GM23338 (cell line): ENCODE measurements around the gene MAD1L1. TPM values are rescaled to one million over a fixed set of nuclear protein-coding genes. Genes with fewer than 3 reads are reported as not detected.
"Not testable (repeated sequence)": the region's sequence is repeated elsewhere in the genome, so short reads cannot be mapped to it uniquely, and the experiment has no call there.

Experiments
- ATAC-seq: fragments of 200-7000 bp; cut with Tn5 transposase; 3 replicates; pipeline ENCODE4 v1.9.1; 2020
- DNase-seq: peaks from one replicate; pipeline ENCODE4 v3.0.0-alpha.2; 2015; ENCODE audit warnings: low spot score
- H2AFZ ChIP-seq: fragments of 200-600 bp; sonication (generic); 2 replicates; pipeline ENCODE4 v1.8.0; 2016; ENCODE audit warnings: antibody characterized with exemption, mild to moderate bottlenecking, moderate library complexity
- H3F3A ChIP-seq: fragments of 200-600 bp; sonication (generic); replicated peaks from 2 replicates; pipeline ENCODE4 v1.8.0; 2017; ENCODE audit warnings: antibody characterized with exemption, mixed run types, low read depth
- H3K27ac ChIP-seq: fragments of 200-600 bp; sonication (generic); 2 replicates; pipeline ENCODE4 v1.6.1; 2016; ENCODE audit warnings: low read depth
- H3K27me3 ChIP-seq: fragments of 200-600 bp; sonication (generic); 2 replicates; pipeline ENCODE4 v1.8.0; 2016; ENCODE audit warnings: mild to moderate bottlenecking, mixed run types, moderate library complexity; ENCODE audit not compliant: insufficient read depth
- H3K36me3 ChIP-seq: fragments of 200-600 bp; sonication (generic); 2 replicates; pipeline ENCODE4 v1.8.0; 2016; ENCODE audit warnings: mild to moderate bottlenecking; ENCODE audit not compliant: insufficient read depth
- H3K4me1 ChIP-seq: fragments of 200-600 bp; sonication (generic); 2 replicates; pipeline ENCODE4 v1.8.0; 2016; ENCODE audit warnings: mild to moderate bottlenecking, moderate library complexity; ENCODE audit not compliant: insufficient read depth
- H3K4me2 ChIP-seq: fragments of 200-600 bp; sonication (generic); 2 replicates; pipeline ENCODE4 v1.7.1; 2017; ENCODE audit warnings: mixed run types
- H3K4me3 ChIP-seq: fragments of 200-600 bp; sonication (generic); 2 replicates; pipeline ENCODE4 v1.6.1; 2016; ENCODE audit warnings: mixed run types
- H3K79me2 ChIP-seq: fragments of 200-600 bp; sonication (generic); replicated peaks from 2 replicates; pipeline ENCODE4 v1.8.0; 2017; ENCODE audit warnings: mild to moderate bottlenecking; ENCODE audit not compliant: insufficient read depth
- H3K9me2 ChIP-seq: fragments of 200-600 bp; sonication (generic); 2 replicates; pipeline ENCODE4 v1.8.0; 2017; ENCODE audit not compliant: insufficient read depth
- H4K20me1 ChIP-seq: fragments of 200-600 bp; sonication (generic); replicated peaks from 2 replicates; pipeline ENCODE4 v1.8.0; 2017; ENCODE audit warnings: mild to moderate bottlenecking; ENCODE audit not compliant: insufficient read depth
- H3K27ac Mint-ChIP-seq: 2 replicates; pipeline ENCODE4 v1.8.0; 2020; ENCODE audit warnings: inconsistent platforms, mild to moderate bottlenecking, moderate library complexity, mixed read lengths
- H3K27me3 Mint-ChIP-seq: 3 replicates; pipeline ENCODE4 v1.8.0; 2022; ENCODE audit warnings: low read depth, mild to moderate bottlenecking, moderate library complexity, mixed read lengths, inconsistent platforms; ENCODE audit not compliant: insufficient read depth, poor library complexity
- H3K36me3 Mint-ChIP-seq: 3 replicates; pipeline ENCODE4 v1.8.0; 2021; ENCODE audit warnings: low read depth, mild to moderate bottlenecking, inconsistent platforms, moderate library complexity, mixed read lengths
- H3K4me1 Mint-ChIP-seq: 3 replicates; pipeline ENCODE4 v1.8.0; 2020; ENCODE audit warnings: mild to moderate bottlenecking, inconsistent platforms, mixed read lengths
- H3K4me3 Mint-ChIP-seq: 3 replicates; pipeline ENCODE4 v1.8.0; 2021; ENCODE audit warnings: moderate library complexity, mild to moderate bottlenecking, inconsistent platforms, mixed read lengths
- H3K9me3 Mint-ChIP-seq: 3 replicates; pipeline ENCODE4 v1.8.0; 2020; ENCODE audit warnings: moderate library complexity, mild to moderate bottlenecking, inconsistent platforms, mixed read lengths
- NANOG ChIP-seq: IDR thresholded peaks from 2 replicates; pipeline ENCODE4 v1.6.1; 2016; ENCODE audit warnings: antibody characterized with exemption, borderline replicate concordance
- polyA plus RNA-seq: library from polyadenylated mRNA; unstranded; fragments of >200 nt; fragmentation: Nextera tagmentation; extraction: Ambion mirVana; gene quantifications from 2 replicates; pipeline ENCODE4 v1.2.1, GENCODE V29; 2016
- total RNA-seq: library from RNA; depleted of rRNA; stranded (reverse); fragments of >200 nt; shearing (Covaris generic); gene quantifications from 2 replicates; pipeline ENCODE4 v1.2.3, GENCODE V29; 2014
- TF ChIP-seq, protein P1 (sequence below): fragments of 250-450 bp; sonication (Bioruptor Pico); IDR thresholded peaks from 2 replicates; pipeline ENCODE4 v1.5.0; 2020; ENCODE audit warnings: mild to moderate bottlenecking, moderate library complexity

MAD1L1 gene
- total and polyA plus RNA-seq, 2 experiments from 2014 or later: 40.3 to 59.3 TPM

DNA sequence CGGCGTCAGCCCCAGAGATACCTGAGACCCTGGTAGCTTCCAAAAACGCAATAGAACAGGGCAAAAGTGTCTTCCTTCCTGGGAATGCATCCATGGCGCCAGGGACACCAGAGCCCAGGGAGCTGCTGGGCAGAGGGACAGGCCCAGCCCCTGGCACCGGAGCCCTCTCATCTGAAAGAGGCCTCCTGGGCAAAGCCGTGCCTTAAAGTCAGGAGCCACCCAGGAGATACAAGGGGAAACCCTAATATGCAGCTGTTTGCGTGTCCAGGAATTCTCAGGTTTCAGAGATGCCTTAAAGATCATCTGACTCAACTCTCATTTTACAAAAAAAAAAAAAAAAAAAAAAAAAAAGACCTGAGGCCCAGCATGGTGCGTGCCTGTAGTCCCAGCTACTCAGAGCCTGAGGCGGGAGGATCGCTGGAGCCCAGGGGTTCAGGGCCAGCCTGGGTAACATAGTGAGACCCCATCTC lies 37.3 kb upstream of the MAD1L1 start (continued):
- TF ChIP-seq, protein P1, sequence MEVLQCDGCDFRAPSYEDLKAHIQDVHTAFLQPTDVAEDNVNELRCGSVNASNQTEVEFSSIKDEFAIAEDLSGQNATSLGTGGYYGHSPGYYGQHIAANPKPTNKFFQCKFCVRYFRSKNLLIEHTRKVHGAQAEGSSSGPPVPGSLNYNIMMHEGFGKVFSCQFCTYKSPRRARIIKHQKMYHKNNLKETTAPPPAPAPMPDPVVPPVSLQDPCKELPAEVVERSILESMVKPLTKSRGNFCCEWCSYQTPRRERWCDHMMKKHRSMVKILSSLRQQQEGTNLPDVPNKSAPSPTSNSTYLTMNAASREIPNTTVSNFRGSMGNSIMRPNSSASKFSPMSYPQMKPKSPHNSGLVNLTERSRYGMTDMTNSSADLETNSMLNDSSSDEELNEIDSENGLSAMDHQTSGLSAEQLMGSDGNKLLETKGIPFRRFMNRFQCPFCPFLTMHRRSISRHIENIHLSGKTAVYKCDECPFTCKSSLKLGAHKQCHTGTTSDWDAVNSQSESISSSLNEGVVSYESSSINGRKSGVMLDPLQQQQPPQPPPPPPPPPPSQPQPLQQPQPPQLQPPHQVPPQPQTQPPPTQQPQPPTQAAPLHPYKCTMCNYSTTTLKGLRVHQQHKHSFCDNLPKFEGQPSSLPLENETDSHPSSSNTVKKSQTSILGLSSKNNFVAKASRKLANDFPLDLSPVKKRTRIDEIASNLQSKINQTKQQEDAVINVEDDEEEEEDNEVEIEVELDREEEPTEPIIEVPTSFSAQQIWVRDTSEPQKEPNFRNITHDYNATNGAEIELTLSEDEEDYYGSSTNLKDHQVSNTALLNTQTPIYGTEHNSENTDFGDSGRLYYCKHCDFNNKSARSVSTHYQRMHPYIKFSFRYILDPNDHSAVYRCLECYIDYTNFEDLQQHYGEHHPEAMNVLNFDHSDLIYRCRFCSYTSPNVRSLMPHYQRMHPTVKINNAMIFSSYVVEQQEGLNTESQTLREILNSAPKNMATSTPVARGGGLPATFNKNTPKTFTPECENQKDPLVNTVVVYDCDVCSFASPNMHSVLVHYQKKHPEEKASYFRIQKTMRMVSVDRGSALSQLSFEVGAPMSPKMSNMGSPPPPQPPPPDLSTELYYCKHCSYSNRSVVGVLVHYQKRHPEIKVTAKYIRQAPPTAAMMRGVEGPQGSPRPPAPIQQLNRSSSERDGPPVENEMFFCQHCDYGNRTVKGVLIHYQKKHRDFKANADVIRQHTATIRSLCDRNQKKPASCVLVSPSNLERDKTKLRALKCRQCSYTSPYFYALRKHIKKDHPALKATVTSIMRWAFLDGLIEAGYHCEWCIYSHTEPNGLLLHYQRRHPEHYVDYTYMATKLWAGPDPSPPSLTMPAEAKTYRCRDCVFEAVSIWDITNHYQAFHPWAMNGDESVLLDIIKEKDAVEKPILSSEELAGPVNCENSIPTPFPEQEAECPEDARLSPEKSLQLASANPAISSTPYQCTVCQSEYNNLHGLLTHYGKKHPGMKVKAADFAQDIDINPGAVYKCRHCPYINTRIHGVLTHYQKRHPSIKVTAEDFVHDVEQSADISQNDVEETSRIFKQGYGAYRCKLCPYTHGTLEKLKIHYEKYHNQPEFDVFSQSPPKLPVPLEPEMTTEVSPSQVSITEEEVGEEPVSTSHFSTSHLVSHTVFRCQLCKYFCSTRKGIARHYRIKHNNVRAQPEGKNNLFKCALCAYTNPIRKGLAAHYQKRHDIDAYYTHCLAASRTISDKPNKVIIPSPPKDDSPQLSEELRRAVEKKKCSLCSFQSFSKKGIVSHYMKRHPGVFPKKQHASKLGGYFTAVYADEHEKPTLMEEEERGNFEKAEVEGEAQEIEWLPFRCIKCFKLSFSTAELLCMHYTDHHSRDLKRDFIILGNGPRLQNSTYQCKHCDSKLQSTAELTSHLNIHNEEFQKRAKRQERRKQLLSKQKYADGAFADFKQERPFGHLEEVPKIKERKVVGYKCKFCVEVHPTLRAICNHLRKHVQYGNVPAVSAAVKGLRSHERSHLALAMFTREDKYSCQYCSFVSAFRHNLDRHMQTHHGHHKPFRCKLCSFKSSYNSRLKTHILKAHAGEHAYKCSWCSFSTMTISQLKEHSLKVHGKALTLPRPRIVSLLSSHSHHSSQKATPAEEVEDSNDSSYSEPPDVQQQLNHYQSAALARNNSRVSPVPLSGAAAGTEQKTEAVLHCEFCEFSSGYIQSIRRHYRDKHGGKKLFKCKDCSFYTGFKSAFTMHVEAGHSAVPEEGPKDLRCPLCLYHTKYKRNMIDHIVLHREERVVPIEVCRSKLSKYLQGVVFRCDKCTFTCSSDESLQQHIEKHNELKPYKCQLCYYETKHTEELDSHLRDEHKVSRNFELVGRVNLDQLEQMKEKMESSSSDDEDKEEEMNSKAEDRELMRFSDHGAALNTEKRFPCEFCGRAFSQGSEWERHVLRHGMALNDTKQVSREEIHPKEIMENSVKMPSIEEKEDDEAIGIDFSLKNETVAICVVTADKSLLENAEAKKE (CRISPR knock-in tag): no peak
- TF ChIP-seq NANOG: no peak

GRCh38 chr7:2269089-2269990 lies 36.6 kb upstream of the MAD1L1 start:
- Histone ChIP-seq H3K27ac (peak overlapping the region; percentile 81), H3K4me2 (peak overlapping the region; percentile 57), H3K4me1 (peaks cover 14% of the 10 kb centered on the region; the same call in 1 of the 2 replicates)
- H3K4me3 ChIP-seq, H3K9me2 ChIP-seq, DNase-seq, H3K36me3 ChIP-seq, H3K27me3 Mint-ChIP-seq, H3K27me3 ChIP-seq, H4K20me1 ChIP-seq, H3F3A ChIP-seq, H3K79me2 ChIP-seq, H2AFZ ChIP-seq, H3K4me1 Mint-ChIP-seq: not testable (repeated sequence)
- Mint-ChIP-seq H3K4me3 (peak overlapping the region; percentile 48; the same call in 1 of the 3 replicates), H3K27ac (0 out of 2 replicates have a peak overlapping the region, but pooled peaks have one; percentile 49), H3K9me3 (peaks cover 11% of the 10 kb centered on the region), H3K36me3 (peaks cover 38% of the 10 kb centered on the region)
- ATAC-seq: peak; percentile 63
